Forelimb muscle (tissue), 1 donor: Measurements from ENCODE around the gene ARHGAP22. TPM values are rescaled to one million over a fixed set of nuclear protein-coding genes. Genes with fewer than 3 reads are reported as not detected.

Experiments
- DNase-seq: peaks from one replicate; pipeline ENCODE4 v3.0.0-alpha.2; 2013; ENCODE audit warnings: low read depth
- polyA plus RNA-seq: library from polyadenylated mRNA; unstranded; fragments of 120-200 nt; gene quantifications from one replicate; pipeline ENCODE4 v1.2.1, GENCODE V29; 2013; ENCODE audit not compliant: insufficient read length

The ARHGAP22 gene
- polyA plus RNA-seq, 1 donor: 1.3 TPM

GRCh38 chr10:48478980-48479811 is 125.7 kb downstream of the ARHGAP22 start:
- DNase-seq: no peak

DNA sequence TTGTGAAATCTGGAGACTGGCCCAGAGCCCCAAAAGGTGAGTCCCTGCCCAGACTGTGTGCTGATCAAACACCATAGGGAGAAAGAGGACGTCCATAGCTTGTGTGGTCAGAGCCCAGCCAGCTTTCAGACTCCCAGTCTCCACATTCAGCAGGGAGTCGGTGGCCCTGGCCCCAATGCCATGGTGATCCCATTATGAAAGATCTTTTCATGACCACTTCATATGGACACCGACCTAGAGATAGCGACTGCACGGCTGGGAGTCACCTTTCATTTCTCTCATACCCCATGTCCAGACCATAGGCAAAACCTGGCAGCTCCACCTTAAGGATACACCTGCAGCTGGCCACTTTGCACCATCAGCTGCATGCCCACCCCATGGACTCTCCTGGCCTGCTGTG is 126.4 kb downstream of the ARHGAP22 start:
- DNase-seq: no peak

DNA sequence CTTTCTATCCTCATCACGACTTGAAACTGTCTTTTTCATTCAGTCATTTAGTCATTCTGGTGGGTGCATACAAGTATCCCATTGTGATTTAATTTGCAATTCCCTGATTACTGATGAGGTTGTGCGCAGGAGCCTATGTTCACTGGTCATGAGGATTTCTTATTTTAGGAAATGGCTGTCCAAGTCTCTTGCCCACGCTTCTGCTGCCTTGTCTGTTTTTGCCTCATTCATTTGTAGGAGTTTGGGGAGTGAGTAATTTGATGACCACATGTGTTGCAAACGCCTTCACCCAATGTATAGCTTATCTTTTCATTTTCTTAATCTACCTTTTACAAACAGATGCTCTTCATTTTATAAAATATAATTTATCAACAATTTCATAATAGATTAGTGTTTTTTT is 127.3 kb downstream of the ARHGAP22 start:
- DNase-seq: no peak

DNA sequence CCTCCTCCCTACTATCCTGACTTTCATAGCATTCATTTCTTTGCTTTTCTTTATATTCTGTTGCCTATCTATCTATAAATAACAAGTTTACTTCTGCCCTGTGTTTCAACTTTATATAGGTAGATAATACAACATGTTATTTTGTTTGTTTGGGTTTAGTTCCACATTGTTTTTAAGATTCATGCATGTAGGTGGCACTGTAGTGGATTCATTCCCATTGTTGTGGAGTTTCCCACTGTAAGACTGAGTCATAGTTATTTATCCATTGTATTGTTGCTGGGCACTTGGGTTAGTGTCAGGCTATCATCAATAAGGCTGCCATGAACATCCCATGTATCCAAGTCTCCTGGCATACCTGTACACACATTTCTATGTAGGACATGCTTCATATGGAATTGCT is 127.7 kb downstream of the ARHGAP22 start:
- DNase-seq: no peak

- DNase-seq: no peak
Measured at GRCh38 chr10:48476279-48476982, 128.4 kb downstream of the ARHGAP22 start.

DNA sequence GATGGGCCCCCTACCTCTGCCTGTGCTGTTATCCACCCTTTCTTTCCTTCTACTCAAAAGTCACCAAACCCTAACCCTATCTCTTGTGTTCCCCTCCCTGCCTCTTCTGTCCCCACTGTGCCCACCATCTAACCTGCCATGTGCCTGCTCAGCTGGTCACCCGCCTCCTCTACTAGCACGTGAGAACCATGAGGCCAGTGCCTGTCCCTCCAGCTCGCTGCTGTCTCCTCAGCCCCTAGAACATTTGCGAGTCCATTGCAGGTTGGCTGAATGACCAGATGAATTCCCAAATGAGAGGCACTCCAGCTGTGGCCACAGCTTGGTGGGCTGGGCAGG is 129.0 kb downstream of the ARHGAP22 start:
- no peak for DNase-seq

DNA sequence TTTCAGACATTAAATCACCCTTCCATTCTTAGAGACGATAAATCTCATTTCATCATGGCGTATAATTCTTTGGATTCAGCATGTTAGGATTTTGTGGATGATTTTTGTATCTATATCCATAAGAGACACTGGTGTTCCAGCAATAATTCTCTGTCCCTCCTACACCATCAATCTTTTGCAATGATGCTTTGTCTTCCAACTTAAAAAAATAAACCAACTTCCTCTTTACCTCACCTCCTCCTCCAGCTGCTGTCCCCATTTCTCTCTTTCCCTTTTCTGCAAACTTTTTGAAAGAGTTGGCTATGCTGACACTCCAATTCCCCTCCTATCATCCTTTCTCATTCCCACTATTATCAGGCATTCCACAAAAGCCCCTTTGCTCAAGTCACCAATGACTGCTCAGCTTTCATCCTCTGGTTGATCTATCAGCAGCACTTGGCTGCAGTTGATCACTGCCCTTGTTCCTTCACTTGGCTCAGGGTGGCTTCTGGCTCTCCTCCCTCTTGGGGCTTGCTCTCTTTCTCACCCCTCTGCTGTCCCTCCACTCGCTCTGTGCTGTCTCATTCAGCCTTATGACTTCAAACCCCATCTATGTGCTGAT is 130.0 kb downstream of the ARHGAP22 start:
- DNase-seq: no peak

- no peak for DNase-seq
Measured at GRCh38 chr10:48473704-48474103, 131.2 kb downstream of the ARHGAP22 start.

- no peak for DNase-seq
Measured at GRCh38 chr10:48472501-48473069, 132.3 kb downstream of the ARHGAP22 start.

- no peak for DNase-seq
Measured at GRCh38 chr10:48470893-48471805, 133.7 kb downstream of the ARHGAP22 start.

DNA sequence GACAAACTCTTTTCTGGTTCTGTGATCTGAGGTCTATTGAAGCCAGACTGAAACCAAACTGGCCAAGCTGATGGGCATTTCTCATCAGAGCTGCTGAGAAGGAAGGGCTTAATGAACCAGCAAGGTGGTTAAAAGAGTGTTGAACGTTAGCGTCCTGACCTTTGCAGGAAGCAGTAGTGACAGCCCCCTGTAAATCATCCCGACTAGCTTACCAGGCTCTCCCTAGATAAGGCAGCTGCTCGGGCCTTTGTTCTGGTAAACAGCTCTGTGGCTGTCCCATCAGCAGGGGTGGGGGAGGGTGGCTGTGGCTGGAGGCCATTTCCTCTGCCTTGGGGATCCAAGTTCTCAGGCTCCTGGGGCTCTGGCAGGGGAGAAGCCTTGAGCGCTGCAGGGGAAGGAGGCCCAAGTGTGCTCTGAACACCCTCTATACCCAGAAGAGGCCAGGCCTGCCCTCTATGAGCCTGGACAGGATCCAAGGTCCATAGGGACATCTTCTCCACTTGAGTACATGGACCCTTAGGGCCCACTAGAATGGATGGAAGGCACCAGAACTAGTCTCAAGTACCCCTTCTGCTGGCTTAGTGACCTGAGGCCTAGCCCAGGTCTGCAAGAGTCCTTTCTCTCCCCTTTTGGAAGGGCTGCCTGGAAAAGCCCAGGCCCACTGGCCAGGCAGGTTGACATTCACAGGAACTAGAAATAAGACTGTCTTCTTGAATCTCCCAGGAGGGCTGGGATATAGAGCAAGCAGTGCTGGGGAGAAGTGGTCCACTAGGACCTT is 134.6 kb downstream of the ARHGAP22 start:
- no peak for DNase-seq

DNA sequence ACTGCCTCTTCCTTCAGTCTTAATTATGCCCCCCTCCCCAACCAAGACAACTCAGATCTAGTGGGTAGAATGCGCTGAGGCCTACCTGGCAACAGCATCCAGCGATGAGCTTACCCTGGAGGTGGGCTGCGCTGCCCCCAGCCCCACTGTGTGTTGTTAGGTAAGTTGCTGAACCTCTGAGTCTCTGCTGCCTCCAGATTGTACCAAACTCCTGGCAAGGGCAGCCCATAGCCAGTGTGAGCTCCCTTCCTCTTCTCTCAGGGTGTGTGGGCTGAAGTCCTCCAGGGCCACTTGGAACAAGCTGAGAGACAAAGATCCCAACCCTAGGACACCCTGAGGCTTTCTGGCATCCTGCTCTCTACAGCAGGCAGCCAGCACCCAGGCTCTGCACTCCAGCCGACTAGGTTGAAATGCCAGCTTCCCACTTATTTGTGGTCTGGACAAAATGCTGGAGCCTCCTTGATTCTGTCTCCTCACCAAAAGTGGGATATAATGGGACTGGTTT is 135.3 kb downstream of the ARHGAP22 start:
- no peak for DNase-seq

DNA sequence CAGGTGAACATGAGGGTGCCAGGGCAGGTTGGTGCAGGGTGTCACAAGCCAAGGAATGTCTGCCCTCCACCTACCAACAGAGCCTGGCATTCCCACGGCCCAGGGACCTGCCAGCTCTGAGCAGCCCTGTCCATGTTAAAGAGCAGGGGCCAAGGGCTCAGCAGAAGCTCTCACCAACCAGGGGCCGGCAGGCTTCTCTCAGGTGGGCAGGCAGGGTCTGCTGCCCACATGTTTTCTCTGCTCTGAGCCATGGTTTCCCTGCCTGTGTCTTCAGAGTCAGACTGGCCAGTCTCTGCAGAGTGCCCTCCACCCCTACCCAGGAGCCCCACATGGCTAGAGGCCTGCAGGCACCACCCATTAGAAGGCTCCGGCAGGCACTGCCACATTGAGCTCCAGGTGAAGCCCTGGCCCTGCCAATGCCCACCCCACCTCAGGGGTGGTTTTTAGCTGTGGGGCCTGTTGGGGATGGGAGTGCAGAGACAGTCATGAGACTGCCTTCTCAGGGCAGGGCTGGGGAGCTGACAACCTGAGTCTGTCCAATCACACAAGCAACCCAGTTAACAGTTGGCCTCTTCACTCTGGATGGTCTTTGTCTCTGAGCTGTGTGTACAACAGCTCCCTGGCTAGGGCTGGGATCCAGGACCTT is 135.9 kb downstream of the ARHGAP22 start:
- DNase-seq: no peak

- no peak for DNase-seq
Measured at GRCh38 chr10:48468130-48468790, 136.6 kb downstream of the ARHGAP22 start.

DNA sequence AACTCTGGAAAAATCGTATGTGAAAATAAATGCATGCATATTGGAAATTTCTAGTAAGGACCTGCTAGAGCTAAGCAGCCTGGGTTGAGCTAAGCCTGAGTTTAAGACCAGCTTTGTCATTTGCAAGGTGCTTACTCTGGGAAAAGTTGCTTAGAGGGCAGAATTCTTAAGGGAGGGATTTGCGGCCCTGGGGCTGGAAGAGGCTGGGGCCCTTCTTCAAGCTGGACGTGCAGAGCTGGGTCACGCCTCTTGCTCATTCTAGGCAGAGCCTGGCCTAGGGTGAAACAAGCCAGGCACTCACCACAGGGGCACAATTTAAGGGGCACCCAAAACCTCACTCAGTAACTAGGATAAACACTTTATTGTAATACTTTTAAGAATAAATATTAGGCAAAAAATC is 137.2 kb downstream of the ARHGAP22 start:
- no peak for DNase-seq

DNA sequence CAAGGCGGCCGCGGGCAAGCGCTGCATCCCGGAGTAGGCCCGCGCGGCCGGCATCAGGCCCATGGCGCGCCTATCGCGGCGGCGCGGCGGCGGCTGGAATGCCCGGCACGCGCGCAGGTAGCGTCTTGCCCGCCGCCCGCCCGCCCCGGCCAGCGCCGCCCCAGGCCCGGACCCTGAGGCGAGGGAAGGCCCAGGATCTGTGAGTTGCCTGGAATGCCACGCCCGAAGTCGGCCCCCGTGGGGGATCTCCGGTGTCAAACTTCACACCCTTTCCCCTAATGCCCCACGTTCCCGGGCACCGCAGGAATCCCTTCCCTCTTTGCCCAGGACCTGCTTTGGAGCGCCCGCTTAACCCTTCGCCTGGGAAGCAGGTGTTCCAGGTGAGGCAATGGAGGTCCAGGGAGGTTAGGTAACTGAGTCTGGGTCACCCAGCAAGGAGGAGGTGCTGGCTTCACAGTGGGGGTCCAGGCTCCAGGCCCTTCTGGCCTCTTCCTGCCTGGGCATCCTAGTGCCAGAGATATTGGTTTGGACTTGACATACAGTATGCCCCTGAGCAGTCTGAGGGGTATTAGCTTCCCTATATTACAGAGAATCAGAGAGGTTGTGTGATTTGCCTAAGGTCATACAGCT is 138.1 kb downstream of the ARHGAP22 start:
- DNase-seq: no peak

GRCh38 chr10:48465860-48466521 is 138.9 kb downstream of the ARHGAP22 start:
- DNase-seq: no peak
